Measurements from ENCODE around the gene ZBTB20. TPM values are rescaled to one million over a fixed set of nuclear protein-coding genes. Genes with fewer than 3 reads are reported as not detected.

ZBTB20 gene
- total and polyA plus RNA-seq, 10 of the 15 experiments (the other 5 are each of a cell fraction or from before 2014, with no cell fraction given), result 0.20 to 5.5 (median 2.2) TPM

GRCh38 chr3:114727373-114727772 is 419.7 kb downstream of the ZBTB20 start:
- POLR2A ChIA-PET, result no interaction called here
- H3K27me3 ChIP-seq (replicated peaks in 1 of 2; ENCODE audit: control insufficient read depth in 2 of 2, insufficient read depth in 2 of 2, low read length in 1 of 2), result no peaks in the 10 kb centered on the region
- ATAC-seq (peak; percentile 71), DNase-seq (ENCODE audit: low read depth, low spot score) (no peak), FAIRE-seq (peak; percentile 75)
- SMC1A ChIA-PET (ENCODE audit: uncharacterized antibody, unreplicated experiment), result no interaction called here
- H3K4me2 ChIP-seq (ENCODE audit: control insufficient read depth, insufficient read depth), result no peak overlapping the region
- no peak overlapping the region for H3K9ac ChIP-seq (ENCODE audit: control insufficient read depth, insufficient read depth, low read length)
- RAD21 ChIA-PET (ENCODE audit: unreplicated experiment), result no interaction called here
- H3K36me3 ChIP-seq (ENCODE audit: control insufficient read depth in 2 of 2, insufficient read depth in 2 of 2, low read length in 1 of 2), result no peaks in the 10 kb centered on the region
- TF ChIP-seq, protein P1, sequence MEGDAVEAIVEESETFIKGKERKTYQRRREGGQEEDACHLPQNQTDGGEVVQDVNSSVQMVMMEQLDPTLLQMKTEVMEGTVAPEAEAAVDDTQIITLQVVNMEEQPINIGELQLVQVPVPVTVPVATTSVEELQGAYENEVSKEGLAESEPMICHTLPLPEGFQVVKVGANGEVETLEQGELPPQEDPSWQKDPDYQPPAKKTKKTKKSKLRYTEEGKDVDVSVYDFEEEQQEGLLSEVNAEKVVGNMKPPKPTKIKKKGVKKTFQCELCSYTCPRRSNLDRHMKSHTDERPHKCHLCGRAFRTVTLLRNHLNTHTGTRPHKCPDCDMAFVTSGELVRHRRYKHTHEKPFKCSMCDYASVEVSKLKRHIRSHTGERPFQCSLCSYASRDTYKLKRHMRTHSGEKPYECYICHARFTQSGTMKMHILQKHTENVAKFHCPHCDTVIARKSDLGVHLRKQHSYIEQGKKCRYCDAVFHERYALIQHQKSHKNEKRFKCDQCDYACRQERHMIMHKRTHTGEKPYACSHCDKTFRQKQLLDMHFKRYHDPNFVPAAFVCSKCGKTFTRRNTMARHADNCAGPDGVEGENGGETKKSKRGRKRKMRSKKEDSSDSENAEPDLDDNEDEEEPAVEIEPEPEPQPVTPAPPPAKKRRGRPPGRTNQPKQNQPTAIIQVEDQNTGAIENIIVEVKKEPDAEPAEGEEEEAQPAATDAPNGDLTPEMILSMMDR (IDR thresholded peaks at IDR 0.05 in 2 of 3, conservative IDR thresholded peaks at IDR 0.05 in 1 of 3; ENCODE audit: control insufficient read depth in 2 of 3, extremely low read depth in 1 of 3, insufficient read depth in 1 of 3, low read depth in 3 of 3, low read length in 3 of 3), result no peak
- peak; percentile 82 for TF ChIP-seq SPI1 (IDR thresholded peaks at IDR 0.05; ENCODE audit: borderline replicate concordance, insufficient read depth, low read depth, low read length)
- H4K20me1 ChIP-seq (ENCODE audit: control insufficient read depth, insufficient read depth), result no peaks in the 10 kb centered on the region
- no peaks in the 10 kb centered on the region for H3K4me1 ChIP-seq (ENCODE audit: control insufficient read depth, insufficient read depth, low read length)
- no peak overlapping the region for H2AFZ ChIP-seq (ENCODE audit: control insufficient read depth, low read depth, low read length)
- intact Hi-C loops (cut with micrococcal nuclease; ENCODE audit: unreplicated experiment), result no loop called here
- 0% methylated on average over 1 of the region's 1 CpG for WGBS (ENCODE audit: insufficient coverage, insufficient replicate concordance, low lambda C conversion rate, missing lambda C conversion rate)
- BruUV-seq (replicated peaks), result no TSS peak
- H3K79me2 ChIP-seq (ENCODE audit: control insufficient read depth, insufficient read depth, low read length), result no peaks in the 10 kb centered on the region
- no peak overlapping the region for H3K27ac ChIP-seq (ENCODE audit: control insufficient read depth, insufficient read depth)
- CTCF ChIA-PET, result no interaction called here
- in situ Hi-C loops (cut with MboI), result no loop called here
- no peak overlapping the region for H3K4me3 ChIP-seq
- H3K9me3 ChIP-seq (replicated peaks; ENCODE audit: control insufficient read depth, insufficient read depth, low read length), result no peaks in the 10 kb centered on the region

GRCh38 chr3:114725966-114726365 is 421.1 kb downstream of the ZBTB20 start:
- in situ Hi-C loops (cut with MboI) (no loop called here), intact Hi-C loops (cut with micrococcal nuclease; ENCODE audit: unreplicated experiment) (no loop called here)
- no peaks in the 10 kb centered on the region for H4K20me1 ChIP-seq (ENCODE audit: control insufficient read depth, insufficient read depth)
- H3K9ac ChIP-seq (ENCODE audit: control insufficient read depth, insufficient read depth, low read length), result no peak overlapping the region
- no peak overlapping the region for H3K27ac ChIP-seq (ENCODE audit: control insufficient read depth, insufficient read depth)
- no peak overlapping the region for H3K4me3 ChIP-seq
- POLR2A ChIA-PET, result no interaction called here
- no peaks in the 10 kb centered on the region for H3K79me2 ChIP-seq (ENCODE audit: control insufficient read depth, insufficient read depth, low read length)
- TF ChIP-seq HCFC1 (IDR thresholded peaks at IDR 0.05; ENCODE audit: low read length) (no peak), TCF7 (IDR thresholded peaks at IDR 0.05; ENCODE audit: borderline replicate concordance) (no peak), PAX8 (IDR thresholded peaks at IDR 0.05) (no peak), IKZF1 (conservative IDR thresholded peaks at IDR 0.05) (no peak), ZBTB40 (IDR thresholded peaks at IDR 0.05; ENCODE audit: borderline replicate concordance) (no peak), EED (IDR thresholded peaks at IDR 0.05; ENCODE audit: low read depth) (no peak)
- TF ChIP-seq, protein P2, sequence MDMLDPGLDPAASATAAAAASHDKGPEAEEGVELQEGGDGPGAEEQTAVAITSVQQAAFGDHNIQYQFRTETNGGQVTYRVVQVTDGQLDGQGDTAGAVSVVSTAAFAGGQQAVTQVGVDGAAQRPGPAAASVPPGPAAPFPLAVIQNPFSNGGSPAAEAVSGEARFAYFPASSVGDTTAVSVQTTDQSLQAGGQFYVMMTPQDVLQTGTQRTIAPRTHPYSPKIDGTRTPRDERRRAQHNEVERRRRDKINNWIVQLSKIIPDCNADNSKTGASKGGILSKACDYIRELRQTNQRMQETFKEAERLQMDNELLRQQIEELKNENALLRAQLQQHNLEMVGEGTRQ (IDR thresholded peaks at IDR 0.05; ENCODE audit: borderline replicate concordance, low read depth, low read length), result no peak
- no peak for DNase-seq (ENCODE audit: low read depth, low spot score)
- 94% methylated on average over 3 of the region's 3 CpGs for WGBS (ENCODE audit: insufficient coverage, insufficient replicate concordance, low lambda C conversion rate, missing lambda C conversion rate)
- CTCF ChIA-PET, result no interaction called here
- no peaks in the 10 kb centered on the region for H3K36me3 ChIP-seq (ENCODE audit: control insufficient read depth in 2 of 2, insufficient read depth in 2 of 2, low read length in 1 of 2)
- RAD21 ChIA-PET (ENCODE audit: unreplicated experiment), result no interaction called here
- SMC1A ChIA-PET (ENCODE audit: uncharacterized antibody, unreplicated experiment), result no interaction called here
- no peak overlapping the region for H2AFZ ChIP-seq (ENCODE audit: control insufficient read depth, low read depth, low read length)
- H3K27me3 ChIP-seq (replicated peaks in 1 of 2; ENCODE audit: control insufficient read depth in 2 of 2, insufficient read depth in 2 of 2, low read length in 1 of 2), result no peaks in the 10 kb centered on the region
- no peaks in the 10 kb centered on the region for H3K9me3 ChIP-seq (replicated peaks; ENCODE audit: control insufficient read depth, insufficient read depth, low read length)
- no TSS peak for BruUV-seq (replicated peaks)
- no peak overlapping the region for H3K4me2 ChIP-seq (ENCODE audit: control insufficient read depth, insufficient read depth)
- no peak for FAIRE-seq
- no peak for ATAC-seq
- H3K4me1 ChIP-seq (ENCODE audit: control insufficient read depth, insufficient read depth, low read length), result no peaks in the 10 kb centered on the region
